ENCODE measurements around the gene SLC44A3. TPM values are rescaled to one million over a fixed set of nuclear protein-coding genes. Genes with fewer than 3 reads are reported as not detected.

Gene SLC44A3
- total RNA-seq, 2 experiments from 2014 or later, result 0.27 to 0.36 TPM

DNA sequence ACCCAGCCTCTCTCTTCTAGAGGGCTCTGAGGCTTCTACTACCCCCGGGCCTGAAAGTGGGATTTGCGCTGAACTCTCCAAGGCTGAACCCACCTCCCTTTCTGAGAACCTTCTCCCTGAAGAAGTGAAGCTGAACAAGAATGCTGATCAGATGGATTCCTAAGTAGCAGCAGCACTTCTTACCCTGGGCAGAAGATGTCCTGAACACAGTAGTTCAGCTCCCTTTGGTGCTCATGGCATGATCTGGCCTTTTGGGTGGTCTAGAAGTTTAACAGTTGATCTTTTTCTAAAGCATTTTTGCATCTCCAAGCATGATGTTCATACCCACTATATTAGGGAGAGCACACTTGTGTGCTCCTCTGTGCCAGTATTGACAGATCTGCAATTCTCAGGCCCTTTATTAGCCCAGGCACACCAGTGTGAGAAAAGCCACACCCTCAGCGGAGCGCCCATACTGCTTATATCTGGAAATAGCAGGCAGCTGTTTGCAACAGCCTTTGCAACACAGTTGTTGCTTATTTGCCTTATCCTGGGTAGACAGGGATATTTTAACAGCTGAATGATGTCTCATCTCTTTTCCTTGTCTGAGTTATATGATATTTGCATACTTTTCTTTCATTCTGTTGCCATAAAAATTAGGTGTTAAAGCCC lies 72.6 kb downstream of the SLC44A3 start:
- no peaks in the 10 kb centered on the region for H3K4me1 ChIP-seq (ENCODE audit: insufficient read depth, low read length)
- no peaks in the 10 kb centered on the region for H3K27me3 Mint-ChIP-seq

DNA sequence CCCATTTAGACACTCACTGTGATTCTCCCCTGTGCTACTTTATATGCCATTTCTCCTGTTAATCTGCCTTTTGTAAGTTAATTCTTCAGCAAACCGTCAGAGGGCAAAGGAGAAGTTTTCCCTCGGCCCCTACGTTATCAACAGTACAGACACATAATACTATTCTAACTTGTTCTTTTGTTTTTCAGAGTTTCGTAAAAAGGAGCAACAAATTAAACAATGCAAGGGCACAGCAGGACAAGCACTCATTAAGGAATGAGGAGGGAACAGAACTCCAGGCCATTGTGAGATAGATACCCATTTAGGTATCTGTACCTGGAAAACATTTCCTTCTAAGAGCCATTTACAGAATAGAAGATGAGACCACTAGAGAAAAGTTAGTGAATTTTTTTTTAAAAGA lies 74.5 kb downstream of the SLC44A3 start:
- CTCF ChIA-PET, result no interaction called here
- POLR2A ChIA-PET, result no interaction called here
- intact Hi-C loops (cut with DNase I, micrococcal nuclease), result no loop called here
- ATAC-seq (ENCODE audit: poor library complexity), result no peak
- Histone ChIP-seq H3K27ac (ENCODE audit: low read depth in 1 of 2, low read length in 2 of 2) (no peak overlapping the region), H3K36me3 (ENCODE audit: insufficient read depth, low read length) (no peaks in the 10 kb centered on the region), H3K9me3 (ENCODE audit: control insufficient read depth in 1 of 2, insufficient read depth in 1 of 2, low read length in 2 of 2) (peaks cover 0 to 4% of the 10 kb centered on the region in 2 experiments), H3K4me1 (ENCODE audit: insufficient read depth, low read length) (no peaks in the 10 kb centered on the region), H3K27me3 (ENCODE audit: control insufficient read depth in 1 of 2, insufficient read depth in 2 of 2, low read length in 2 of 2) (no peaks in the 10 kb centered on the region), H3K4me3 (ENCODE audit: low read length) (no peak overlapping the region)
- no peaks in the 10 kb centered on the region for H3K9me3 Mint-ChIP-seq
- no peaks in the 10 kb centered on the region for H3K27me3 Mint-ChIP-seq
- DNase-seq, result no peak
- H3K27ac Mint-ChIP-seq, result no peak overlapping the region
- H3K4me3 Mint-ChIP-seq, result no peak overlapping the region
- TF ChIP-seq, protein P1, sequence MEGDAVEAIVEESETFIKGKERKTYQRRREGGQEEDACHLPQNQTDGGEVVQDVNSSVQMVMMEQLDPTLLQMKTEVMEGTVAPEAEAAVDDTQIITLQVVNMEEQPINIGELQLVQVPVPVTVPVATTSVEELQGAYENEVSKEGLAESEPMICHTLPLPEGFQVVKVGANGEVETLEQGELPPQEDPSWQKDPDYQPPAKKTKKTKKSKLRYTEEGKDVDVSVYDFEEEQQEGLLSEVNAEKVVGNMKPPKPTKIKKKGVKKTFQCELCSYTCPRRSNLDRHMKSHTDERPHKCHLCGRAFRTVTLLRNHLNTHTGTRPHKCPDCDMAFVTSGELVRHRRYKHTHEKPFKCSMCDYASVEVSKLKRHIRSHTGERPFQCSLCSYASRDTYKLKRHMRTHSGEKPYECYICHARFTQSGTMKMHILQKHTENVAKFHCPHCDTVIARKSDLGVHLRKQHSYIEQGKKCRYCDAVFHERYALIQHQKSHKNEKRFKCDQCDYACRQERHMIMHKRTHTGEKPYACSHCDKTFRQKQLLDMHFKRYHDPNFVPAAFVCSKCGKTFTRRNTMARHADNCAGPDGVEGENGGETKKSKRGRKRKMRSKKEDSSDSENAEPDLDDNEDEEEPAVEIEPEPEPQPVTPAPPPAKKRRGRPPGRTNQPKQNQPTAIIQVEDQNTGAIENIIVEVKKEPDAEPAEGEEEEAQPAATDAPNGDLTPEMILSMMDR (IDR thresholded peaks at IDR 0.05), result no peak
- no peaks in the 10 kb centered on the region for H3K4me1 Mint-ChIP-seq (ENCODE audit: low read depth)
- H3K36me3 Mint-ChIP-seq (ENCODE audit: low read depth), result no peaks in the 10 kb centered on the region

More for the DNA sequence above, 72.6 kb downstream of the SLC44A3 start:
- ATAC-seq (ENCODE audit: poor library complexity) (no peak), DNase-seq (no peak)
- H3K36me3 ChIP-seq (ENCODE audit: insufficient read depth, low read length), result no peaks in the 10 kb centered on the region
- ChIA-PET POLR2A (no interaction called here), CTCF (no interaction called here)
- no peaks in the 10 kb centered on the region for H3K27me3 ChIP-seq (ENCODE audit: control insufficient read depth in 1 of 2, insufficient read depth in 2 of 2, low read length in 2 of 2)
- peaks cover 0 to 1% of the 10 kb centered on the region in 2 experiments for H3K9me3 ChIP-seq (ENCODE audit: control insufficient read depth in 1 of 2, insufficient read depth in 1 of 2, low read length in 2 of 2)
- H3K9me3 Mint-ChIP-seq, result no peaks in the 10 kb centered on the region
- no peak overlapping the region for H3K27ac ChIP-seq (ENCODE audit: low read depth in 1 of 2, low read length in 2 of 2)
- no peaks in the 10 kb centered on the region for H3K4me1 Mint-ChIP-seq (ENCODE audit: low read depth)
- TF ChIP-seq, protein P1 (IDR thresholded peaks at IDR 0.05), result no peak
- intact Hi-C loops (cut with DNase I, micrococcal nuclease), result no loop called here
- H3K4me3 Mint-ChIP-seq, result no peak overlapping the region
- no peak overlapping the region for H3K27ac Mint-ChIP-seq
- H3K36me3 Mint-ChIP-seq (ENCODE audit: low read depth), result no peaks in the 10 kb centered on the region
- no peak overlapping the region for H3K4me3 ChIP-seq (ENCODE audit: low read length)

DNA sequence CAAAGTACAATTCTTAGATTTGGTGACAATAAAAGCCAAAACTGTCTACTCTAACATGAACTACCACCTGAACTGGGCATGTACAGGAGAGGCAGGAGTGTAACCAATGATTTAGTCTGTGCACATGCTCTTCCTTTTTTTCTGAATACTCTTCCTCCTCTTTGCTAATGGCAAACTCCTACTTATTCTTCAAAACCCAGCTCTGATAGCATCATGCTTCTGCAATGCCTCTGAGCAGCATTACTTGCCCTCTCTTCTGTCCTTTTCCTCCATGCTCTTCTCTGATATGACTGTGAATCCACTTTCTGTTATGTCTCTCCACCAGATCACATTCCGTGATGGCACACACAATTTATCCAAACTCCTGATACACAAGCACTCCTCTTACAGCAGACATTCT lies 75.4 kb downstream of the SLC44A3 start:
- intact Hi-C loops (cut with DNase I, micrococcal nuclease), result no loop called here
- H3K27ac Mint-ChIP-seq, result no peak overlapping the region

More for the DNA sequence above, 75.4 kb downstream of the SLC44A3 start:
- ChIA-PET POLR2A (no interaction called here), CTCF (no interaction called here)
- DNase-seq, result no peak
- H3K9me3 Mint-ChIP-seq, result no peaks in the 10 kb centered on the region
- no peak overlapping the region for H3K4me3 Mint-ChIP-seq
- no peak for ATAC-seq (ENCODE audit: poor library complexity)
- H3K36me3 Mint-ChIP-seq (ENCODE audit: low read depth), result no peaks in the 10 kb centered on the region
- TF ChIP-seq, protein P1 (IDR thresholded peaks at IDR 0.05), result no peak
- no peaks in the 10 kb centered on the region for H3K36me3 ChIP-seq (ENCODE audit: insufficient read depth, low read length)
- no peaks in the 10 kb centered on the region for H3K4me1 Mint-ChIP-seq (ENCODE audit: low read depth)
- no peaks in the 10 kb centered on the region for H3K4me1 ChIP-seq (ENCODE audit: insufficient read depth, low read length)
- H3K9me3 ChIP-seq (ENCODE audit: control insufficient read depth in 1 of 2, insufficient read depth in 1 of 2, low read length in 2 of 2), result peaks cover 0 to 4% of the 10 kb centered on the region in 2 experiments
- no peaks in the 10 kb centered on the region for H3K27me3 Mint-ChIP-seq
- H3K27ac ChIP-seq (ENCODE audit: low read depth in 1 of 2, low read length in 2 of 2), result no peak overlapping the region
- H3K4me3 ChIP-seq (ENCODE audit: low read length), result no peak overlapping the region
- no peaks in the 10 kb centered on the region for H3K27me3 ChIP-seq (ENCODE audit: control insufficient read depth in 1 of 2, insufficient read depth in 2 of 2, low read length in 2 of 2)
